HepG2 (cell line): ENCODE data around the gene CCNQ. TPM values are rescaled to one million over a fixed set of nuclear protein-coding genes. Genes with fewer than 3 reads are reported as not detected.

Experiments
- ATAC-seq: fragments of 200-7000 bp; cut with Tn5 transposase; 3 replicates; pipeline ENCODE4 v1.9.1; 2020; ENCODE audit warnings: mild to moderate bottlenecking, moderate library complexity
- BruUV-seq: library from RNA; stranded (reverse); fragments of 400-500 nt; replicated peaks from 2 replicates; lab custom pipeline; 2021; lab: Mats Ljungman, UMichigan
- CTCF ChIA-PET: fragments of 300-600 bp; formaldehyde crosslinking; extraction: SDS; loops from one replicate; lab custom pipeline; 2021; ENCODE audit warnings: low total read pairs, inconsistent platforms, low intra/inter-chr PET ratio; lab: Yijun Ruan, JAX
- POLR2A ChIA-PET: fragments of 350-600 bp; sonication (Branson Sonifier 250); formaldehyde crosslinking; loops from one replicate; lab custom pipeline; 2020; ENCODE audit warnings: antibody characterized with exemption, inconsistent platforms; lab: Yijun Ruan, JAX
- DNase-seq: peaks from one replicate; pipeline ENCODE4 v3.0.0-alpha.2; 2015; ENCODE audit warnings: low spot score
- FAIRE-seq: peaks from 3 replicates; lab custom pipeline; 2011; peaks lifted over from hg19 to GRCh38; lab: Jason Lieb, UNC
- H2AFZ ChIP-seq: one replicate; pipeline ENCODE4 v1.6.1; 2011; ENCODE audit warnings: low read length, inconsistent platforms
- H3K27ac ChIP-seq: fragments of 300-600 bp; 3 replicates; pipeline ENCODE4 v1.8.0; 2011; ENCODE audit warnings: mixed run types, mild to moderate bottlenecking, mixed read lengths, low read length, inconsistent platforms; ENCODE audit not compliant: insufficient read depth; ENCODE audit errors: extremely low read length
- H3K27me3 ChIP-seq, 2 experiments: fragments of 200-600 bp in 1 of 2; 2 replicates in 1 of 2; 3 replicates in 1 of 2; pipeline versions ENCODE4 v1.6.0 to v1.8.0; 2011; ENCODE audit warnings: low read length in 2 of 2, mild to moderate bottlenecking in 2 of 2, moderate library complexity in 2 of 2, inconsistent platforms in 1 of 2; ENCODE audit not compliant: insufficient read depth in 2 of 2, control insufficient read depth in 1 of 2
- H3K36me3 ChIP-seq, 2 experiments: fragments of 200-600 bp in 1 of 2; replicated peaks in 1 of 2; 2 replicates in 1 of 2; 3 replicates in 1 of 2; pipeline versions ENCODE4 v1.5.1 to v1.8.0; 2011; ENCODE audit warnings: low read length in 2 of 2, inconsistent platforms in 1 of 2; ENCODE audit not compliant: insufficient read depth in 2 of 2, control insufficient read depth in 1 of 2
- H3K4me1 ChIP-seq: 2 replicates; pipeline ENCODE4 v1.5.1; 2012; ENCODE audit warnings: low read length, inconsistent platforms; ENCODE audit not compliant: insufficient read depth
- H3K4me2 ChIP-seq: 2 replicates; pipeline ENCODE4 v1.6.0; 2011; ENCODE audit warnings: low read depth, low read length, inconsistent platforms
- H3K4me3 ChIP-seq, 3 experiments: fragments of 200-600 bp in 1 of 3; sonication (generic), shearing (Covaris generic) in 1 of 3; replicated peaks in 1 of 3; 2 replicates each; pipeline ENCODE4 v1.5.1; 2011 to 2016; ENCODE audit warnings: low read length in 3 of 3, inconsistent platforms in 2 of 3, low read depth in 2 of 3, mild to moderate bottlenecking in 2 of 3, control low read depth in 1 of 3, mixed read lengths in 1 of 3; ENCODE audit not compliant: insufficient read depth in 1 of 3
- H3K79me2 ChIP-seq: one replicate; pipeline ENCODE4 v1.6.1; 2011; ENCODE audit warnings: low read length, inconsistent platforms; ENCODE audit not compliant: insufficient read depth
- H3K9ac ChIP-seq: 2 replicates; pipeline ENCODE4 v1.6.0; 2011; ENCODE audit warnings: mild to moderate bottlenecking, low read depth, low read length, inconsistent platforms; ENCODE audit not compliant: insufficient read depth
- H3K9me3 ChIP-seq: 2 replicates; pipeline ENCODE4 v1.5.1; 2012; ENCODE audit warnings: mild to moderate bottlenecking, low read length
- H4K20me1 ChIP-seq: 2 replicates; pipeline ENCODE4 v1.6.0; 2011; ENCODE audit warnings: inconsistent platforms, mild to moderate bottlenecking, low read length, moderate library complexity; ENCODE audit not compliant: insufficient read depth
- AFF4 ChIP-seq: sonication (generic); formaldehyde crosslinking; IDR thresholded peaks from 2 replicates; pipeline ENCODE4 v1.4.0; 2020; ENCODE audit warnings: missing genetic modification reagents
- AKAP8 ChIP-seq: sonication (generic); formaldehyde crosslinking; IDR thresholded peaks from 2 replicates; pipeline ENCODE4 v1.5.1; 2020; ENCODE audit warnings: mild to moderate bottlenecking, missing genetic modification reagents
- ISL2 ChIP-seq: sonication (generic); formaldehyde crosslinking; IDR thresholded peaks from 2 replicates; pipeline ENCODE4 v1.5.0; 2020; ENCODE audit warnings: missing genetic modification reagents
- MYC ChIP-seq: sonication (generic); formaldehyde crosslinking; IDR thresholded peaks from 2 replicates; pipeline ENCODE4 v1.9.0; 2021; ENCODE audit warnings: missing genetic modification reagents, borderline replicate concordance
- PBX3 ChIP-seq: sonication (generic); formaldehyde crosslinking; IDR thresholded peaks from 2 replicates; pipeline ENCODE4 v1.8.1; 2023; ENCODE audit warnings: missing genetic modification reagents, inconsistent platforms, borderline replicate concordance
- SMAD1 ChIP-seq: sonication (generic); formaldehyde crosslinking; IDR thresholded peaks from 2 replicates; pipeline ENCODE4 v1.4.0; 2020; ENCODE audit warnings: missing genetic modification reagents, low read depth, mild to moderate bottlenecking, borderline replicate concordance
- TAF1 ChIP-seq: sonication (generic); formaldehyde crosslinking; IDR thresholded peaks from 2 replicates; pipeline ENCODE4 v1.4.0; 2020; ENCODE audit warnings: missing genetic modification reagents
- ZNF350 ChIP-seq: sonication (generic); formaldehyde crosslinking; IDR thresholded peaks from 2 replicates; pipeline ENCODE4 v1.4.0; 2020; ENCODE audit warnings: mild to moderate bottlenecking, low read depth, missing genetic modification reagents, borderline replicate concordance
- ZNF589 ChIP-seq: sonication (generic); formaldehyde crosslinking; conservative IDR thresholded peaks from 2 replicates; pipeline ENCODE4 v1.8.0; 2022; ENCODE audit warnings: mild to moderate bottlenecking, moderate library complexity, missing genetic modification reagents
- WGBS: methylation state at CpG from one replicate; pipeline ENCODE4 v1.1.6; 2017; ENCODE audit warnings: low lambda C conversion rate; 5-methylcytosine and 5-hydroxymethylcytosine counted together
- in situ Hi-C: cut with HindIII; loops from 2 replicates; pipeline ENCODE4 v1.10.0; 2017; ENCODE audit warnings: low pct_unique_long_range_greater_than_20kb; ENCODE audit not compliant: extremely low pct_ligation_motif_present
- intact Hi-C: fragments of 100-400 bp; cut with micrococcal nuclease; formaldehyde crosslinking; loops from one replicate; pipeline ENCODE4 v1.10.0; 2022; ENCODE audit not compliant: unreplicated experiment
- polyA plus RNA-seq, 8 experiments: library from polyadenylated mRNA; depleted of rRNA in 3 of 8; stranded (reverse) in 7 of 8; unstranded in 1 of 8; fragments of >200 nt; fragmentation: Illumina TruSeq in 4 of 8; extraction: Trizol in 4 of 8; gene quantifications; 2 replicates each; pipeline versions ENCODE4 v1.2.1 to v1.2.3, GENCODE V29; 2011 to 2016; ENCODE audit warnings: low read depth in 4 of 8, missing spikeins in 1 of 8, mixed read lengths in 1 of 8; ENCODE audit not compliant: insufficient read depth in 1 of 8
- total RNA-seq, 5 experiments: library from RNA; depleted of rRNA; stranded (reverse); fragments of >200 nt; fragmentation: Illumina TruSeq; extraction: Trizol; gene quantifications; 2 replicates each; pipeline ENCODE4 v1.2.3, GENCODE V29; 2016; ENCODE audit warnings: low read depth in 1 of 5
- TF ChIP-seq, protein P1 (sequence below): sonication (generic); formaldehyde crosslinking; IDR thresholded peaks from 2 replicates; pipeline ENCODE4 v1.5.1; 2020; ENCODE audit warnings: mild to moderate bottlenecking, missing genetic modification reagents, borderline replicate concordance

The CCNQ gene
- total and polyA plus RNA-seq, 2 of the 13 experiments (the other 11 are each of a cell fraction or from before 2014, with no cell fraction given), result 15.0 to 25.5 TPM

DNA sequence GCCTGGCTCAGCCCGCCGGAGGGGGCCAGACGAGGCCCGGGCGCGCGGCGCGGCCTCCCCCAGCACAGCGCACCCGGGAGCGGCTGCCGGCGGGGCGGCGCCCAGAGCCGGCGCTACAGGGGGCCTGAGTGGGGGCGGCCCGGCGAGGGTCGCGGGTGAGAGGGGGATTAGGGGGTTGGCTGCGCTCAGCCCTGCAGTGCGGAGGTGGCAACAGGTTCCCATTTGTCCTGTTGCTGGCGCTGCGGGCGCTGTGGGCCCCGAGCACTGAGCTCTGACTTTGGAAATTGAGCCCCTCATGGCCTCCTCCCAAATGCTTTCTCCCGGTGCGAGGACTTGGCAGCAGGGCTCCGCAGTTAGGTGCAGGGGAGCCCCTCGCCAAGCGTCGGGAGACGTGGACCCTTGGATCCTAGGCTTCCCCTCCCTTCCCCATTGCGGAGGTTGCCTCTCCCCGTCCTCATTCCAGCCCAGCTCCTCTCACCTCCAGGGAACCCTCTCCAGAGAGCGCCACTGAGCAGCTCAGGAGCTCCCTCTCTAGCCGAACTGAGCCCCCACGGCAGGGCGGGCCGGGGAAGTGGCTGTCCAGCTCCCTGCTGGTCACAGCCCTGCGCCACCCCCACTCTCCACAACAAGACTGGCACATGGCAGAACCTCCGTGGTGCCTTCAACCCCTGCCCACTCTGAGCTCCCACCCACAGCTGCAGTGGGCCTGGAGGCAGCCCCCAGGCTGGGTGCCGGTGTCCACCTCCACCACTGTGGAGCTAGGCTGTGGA, 45.6 kb upstream of the CCNQ start:
- in situ Hi-C loops, result loop anchor here (5.0 kb wide), 1 partner anchor 32 kb away; no protein-coding TSS in a partner anchor
- Histone ChIP-seq H3K27me3 (no peaks in the 10 kb centered on the region; a peak in 1 of 5 replicates), H4K20me1 (peaks cover 8% of the 10 kb centered on the region; the same call in 1 of the 2 replicates), H3K4me2 (peak overlapping the region; percentile 84), H3K4me3 (peak overlapping the region; percentile 39 to 73 (median 61)), H3K27ac (peak overlapping the region; percentile 81), H2AFZ (no peak overlapping the region), H3K79me2 (peaks cover 52% of the 10 kb centered on the region), H3K36me3 (no peaks in the 10 kb centered on the region; a peak in 1 of 5 replicates), H3K9me3 (no peaks in the 10 kb centered on the region), H3K4me1 (peaks cover 51% of the 10 kb centered on the region), H3K9ac (peak overlapping the region; percentile 65)
- 0% methylated on average over 6 of the region's 46 CpGs for WGBS
- ATAC-seq, result peak; percentile 20
- ChIA-PET CTCF (interaction anchor here (3.0 kb wide), 1 partner anchor 34 kb away, joined by 10 read pairs; no protein-coding TSS in a partner anchor), POLR2A (interaction anchor here (2.2 to 15.1 kb wide), 5 partner anchors 8 to 83 kb away, joined by 6 to 596 read pairs (median 70); no protein-coding TSS in a partner anchor)
- BruUV-seq, result no TSS peak
- FAIRE-seq, result no peak
- intact Hi-C loops, result loop anchor here (2.0 kb wide), 1 partner anchor 22 kb away; no protein-coding TSS in a partner anchor
- DNase-seq, result no peak
- no peak for TF ChIP-seq PBX3 (CRISPR knock-in tag)
- no peak for TF ChIP-seq SMAD1 (CRISPR knock-in tag)
- TF ChIP-seq TAF1 (CRISPR knock-in tag), result peak; percentile 53; the same call in 1 of the 2 replicates
- peak; percentile 51; the same call in 1 of the 2 replicates for TF ChIP-seq MYC (CRISPR knock-in tag)
- TF ChIP-seq AKAP8 (CRISPR knock-in tag), result peak; percentile 94
- TF ChIP-seq AFF4 (CRISPR knock-in tag), result 0 out of 2 replicates have a peak, but pooled peaks have one; percentile 82
- no peak for TF ChIP-seq ZNF589 (CRISPR knock-in tag)
- no peak for TF ChIP-seq ISL2 (CRISPR knock-in tag)
- TF ChIP-seq, protein P1, sequence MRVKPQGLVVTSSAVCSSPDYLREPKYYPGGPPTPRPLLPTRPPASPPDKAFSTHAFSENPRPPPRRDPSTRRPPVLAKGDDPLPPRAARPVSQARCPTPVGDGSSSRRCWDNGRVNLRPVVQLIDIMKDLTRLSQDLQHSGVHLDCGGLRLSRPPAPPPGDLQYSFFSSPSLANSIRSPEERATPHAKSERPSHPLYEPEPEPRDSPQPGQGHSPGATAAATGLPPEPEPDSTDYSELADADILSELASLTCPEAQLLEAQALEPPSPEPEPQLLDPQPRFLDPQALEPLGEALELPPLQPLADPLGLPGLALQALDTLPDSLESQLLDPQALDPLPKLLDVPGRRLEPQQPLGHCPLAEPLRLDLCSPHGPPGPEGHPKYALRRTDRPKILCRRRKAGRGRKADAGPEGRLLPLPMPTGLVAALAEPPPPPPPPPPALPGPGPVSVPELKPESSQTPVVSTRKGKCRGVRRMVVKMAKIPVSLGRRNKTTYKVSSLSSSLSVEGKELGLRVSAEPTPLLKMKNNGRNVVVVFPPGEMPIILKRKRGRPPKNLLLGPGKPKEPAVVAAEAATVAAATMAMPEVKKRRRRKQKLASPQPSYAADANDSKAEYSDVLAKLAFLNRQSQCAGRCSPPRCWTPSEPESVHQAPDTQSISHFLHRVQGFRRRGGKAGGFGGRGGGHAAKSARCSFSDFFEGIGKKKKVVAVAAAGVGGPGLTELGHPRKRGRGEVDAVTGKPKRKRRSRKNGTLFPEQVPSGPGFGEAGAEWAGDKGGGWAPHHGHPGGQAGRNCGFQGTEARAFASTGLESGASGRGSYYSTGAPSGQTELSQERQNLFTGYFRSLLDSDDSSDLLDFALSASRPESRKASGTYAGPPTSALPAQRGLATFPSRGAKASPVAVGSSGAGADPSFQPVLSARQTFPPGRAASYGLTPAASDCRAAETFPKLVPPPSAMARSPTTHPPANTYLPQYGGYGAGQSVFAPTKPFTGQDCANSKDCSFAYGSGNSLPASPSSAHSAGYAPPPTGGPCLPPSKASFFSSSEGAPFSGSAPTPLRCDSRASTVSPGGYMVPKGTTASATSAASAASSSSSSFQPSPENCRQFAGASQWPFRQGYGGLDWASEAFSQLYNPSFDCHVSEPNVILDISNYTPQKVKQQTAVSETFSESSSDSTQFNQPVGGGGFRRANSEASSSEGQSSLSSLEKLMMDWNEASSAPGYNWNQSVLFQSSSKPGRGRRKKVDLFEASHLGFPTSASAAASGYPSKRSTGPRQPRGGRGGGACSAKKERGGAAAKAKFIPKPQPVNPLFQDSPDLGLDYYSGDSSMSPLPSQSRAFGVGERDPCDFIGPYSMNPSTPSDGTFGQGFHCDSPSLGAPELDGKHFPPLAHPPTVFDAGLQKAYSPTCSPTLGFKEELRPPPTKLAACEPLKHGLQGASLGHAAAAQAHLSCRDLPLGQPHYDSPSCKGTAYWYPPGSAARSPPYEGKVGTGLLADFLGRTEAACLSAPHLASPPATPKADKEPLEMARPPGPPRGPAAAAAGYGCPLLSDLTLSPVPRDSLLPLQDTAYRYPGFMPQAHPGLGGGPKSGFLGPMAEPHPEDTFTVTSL (CRISPR knock-in tag), result no peak
- no peak for TF ChIP-seq ZNF350
